Measurements from ENCODE around the gene COMMD9.

GRCh38 chr11:36233204-36233603, 56.0 kb downstream of the COMMD9 start:
- TF ChIP-seq, protein P1, sequence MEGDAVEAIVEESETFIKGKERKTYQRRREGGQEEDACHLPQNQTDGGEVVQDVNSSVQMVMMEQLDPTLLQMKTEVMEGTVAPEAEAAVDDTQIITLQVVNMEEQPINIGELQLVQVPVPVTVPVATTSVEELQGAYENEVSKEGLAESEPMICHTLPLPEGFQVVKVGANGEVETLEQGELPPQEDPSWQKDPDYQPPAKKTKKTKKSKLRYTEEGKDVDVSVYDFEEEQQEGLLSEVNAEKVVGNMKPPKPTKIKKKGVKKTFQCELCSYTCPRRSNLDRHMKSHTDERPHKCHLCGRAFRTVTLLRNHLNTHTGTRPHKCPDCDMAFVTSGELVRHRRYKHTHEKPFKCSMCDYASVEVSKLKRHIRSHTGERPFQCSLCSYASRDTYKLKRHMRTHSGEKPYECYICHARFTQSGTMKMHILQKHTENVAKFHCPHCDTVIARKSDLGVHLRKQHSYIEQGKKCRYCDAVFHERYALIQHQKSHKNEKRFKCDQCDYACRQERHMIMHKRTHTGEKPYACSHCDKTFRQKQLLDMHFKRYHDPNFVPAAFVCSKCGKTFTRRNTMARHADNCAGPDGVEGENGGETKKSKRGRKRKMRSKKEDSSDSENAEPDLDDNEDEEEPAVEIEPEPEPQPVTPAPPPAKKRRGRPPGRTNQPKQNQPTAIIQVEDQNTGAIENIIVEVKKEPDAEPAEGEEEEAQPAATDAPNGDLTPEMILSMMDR (IDR thresholded peaks at IDR 0.05; ENCODE audit: low read depth, low read length) = no peak
- TF ChIP-seq EZH2phosphoT487 (IDR thresholded peaks at IDR 0.05; ENCODE audit: low read depth) = no peak

All from OCI-LY3 (cell line).